ENCODE measurements around the gene ZSCAN10. TPM values are rescaled to one million over a fixed set of nuclear protein-coding genes. Genes with fewer than 3 reads are reported as not detected.

The ZSCAN10 gene
- total and polyA plus RNA-seq, 9 of the 15 experiments (the other 6 are each of a cell fraction or from before 2014, with no cell fraction given) = 0.22 TPM; not detected in 8

GRCh38 chr16:3091551-3091950 lies 7.5 kb downstream of the ZSCAN10 start:
- Histone ChIP-seq H2AFZ (ENCODE audit: low read depth, low read length) (no peak overlapping the region), H3K79me2 (ENCODE audit: control insufficient read depth, insufficient read depth, low read length) (no peaks in the 10 kb centered on the region), H3K9ac (ENCODE audit: insufficient read depth in 1 of 2, low read depth in 2 of 2, low read length in 2 of 2) (no peak overlapping the region), H3K4me3 (no peak overlapping the region), H3K9me1 (ENCODE audit: control insufficient read depth, insufficient read depth, low read length) (no peaks in the 10 kb centered on the region), H3K9me3 (replicated peaks; ENCODE audit: control insufficient read depth, insufficient read depth, low read depth, low read length) (no peaks in the 10 kb centered on the region), H3K36me3 (ENCODE audit: control insufficient read depth, insufficient read depth, low read length) (no peaks in the 10 kb centered on the region), H3K4me2 (ENCODE audit: insufficient read depth, low read length) (no peak overlapping the region), H3K4me1 (replicated peaks in 1 of 2; ENCODE audit: control insufficient read depth in 2 of 2, insufficient read depth in 2 of 2, low read length in 2 of 2) (peaks cover 10 to 52% of the 10 kb centered on the region in 2 experiments; a peak in 4 of 5 replicates), H4K20me1 (replicated peaks; ENCODE audit: control insufficient read depth, insufficient read depth, low read length) (no peaks in the 10 kb centered on the region), H3K27ac (ENCODE audit: extremely low read depth, low read depth, low read length) (no peak overlapping the region), H3K27me3 (ENCODE audit: control insufficient read depth in 2 of 2, insufficient read depth in 2 of 2, low read length in 2 of 2) (peaks cover 2 to 26% of the 10 kb centered on the region in 2 experiments; a peak in 3 of 5 replicates)
- in situ Hi-C loops (cut with MboI) = no loop called here
- ChIA-PET CTCF (ENCODE audit: low intra/inter-chr PET ratio) (no interaction called here), POLR2A (interaction anchor here (0.8 kb wide), 1 partner anchor 20 kb away, joined by 3 read pairs; no protein-coding TSS in a partner anchor)
- DNase-seq (ENCODE audit: extremely low read depth in 1 of 4, low spot score in 3 of 4) (no peak), ATAC-seq (no peak), FAIRE-seq (no peak)
- intact Hi-C loops (cut with micrococcal nuclease) = no loop called here
- no TSS peak for BruUV-seq (replicated peaks)
- 28% methylated on average over 7 of the region's 8 CpGs for WGBS (ENCODE audit: insufficient coverage, low coverage, missing lambda C conversion rate)
- TF ChIP-seq, protein P1, sequence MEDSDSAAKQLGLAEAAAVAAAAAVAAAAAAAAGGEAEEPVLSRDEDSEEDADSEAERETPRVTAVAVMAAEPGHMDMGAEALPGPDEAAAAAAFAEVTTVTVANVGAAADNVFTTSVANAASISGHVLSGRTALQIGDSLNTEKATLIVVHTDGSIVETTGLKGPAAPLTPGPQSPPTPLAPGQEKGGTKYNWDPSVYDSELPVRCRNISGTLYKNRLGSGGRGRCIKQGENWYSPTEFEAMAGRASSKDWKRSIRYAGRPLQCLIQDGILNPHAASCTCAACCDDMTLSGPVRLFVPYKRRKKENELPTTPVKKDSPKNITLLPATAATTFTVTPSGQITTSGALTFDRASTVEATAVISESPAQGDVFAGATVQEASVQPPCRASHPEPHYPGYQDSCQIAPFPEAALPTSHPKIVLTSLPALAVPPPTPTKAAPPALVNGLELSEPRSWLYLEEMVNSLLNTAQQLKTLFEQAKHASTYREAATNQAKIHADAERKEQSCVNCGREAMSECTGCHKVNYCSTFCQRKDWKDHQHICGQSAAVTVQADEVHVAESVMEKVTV (CRISPR knock-in tag; IDR thresholded peaks at IDR 0.05) = no peak
- TF ChIP-seq HOXB6 (CRISPR knock-in tag; IDR thresholded peaks at IDR 0.05; ENCODE audit: borderline replicate concordance) (no peak), XRCC5 (IDR thresholded peaks at IDR 0.05; ENCODE audit: low read depth, low read length) (no peak), TEAD4 (IDR thresholded peaks at IDR 0.05; ENCODE audit: low read length) (no peak), TEAD4 (CRISPR knock-in tag; IDR thresholded peaks at IDR 0.05; ENCODE audit: borderline replicate concordance) (no peak), ZNF384 (IDR thresholded peaks at IDR 0.05; ENCODE audit: low read depth, low read length) (no peak)
